Measurements from ENCODE around the gene MAP1S. TPM values are rescaled to one million over a fixed set of nuclear protein-coding genes. Genes with fewer than 3 reads are reported as not detected.

The MAP1S gene
- total RNA-seq, 4 donors from 2014 or later: 14.1 to 23.2 (median 16.5) TPM

DNA sequence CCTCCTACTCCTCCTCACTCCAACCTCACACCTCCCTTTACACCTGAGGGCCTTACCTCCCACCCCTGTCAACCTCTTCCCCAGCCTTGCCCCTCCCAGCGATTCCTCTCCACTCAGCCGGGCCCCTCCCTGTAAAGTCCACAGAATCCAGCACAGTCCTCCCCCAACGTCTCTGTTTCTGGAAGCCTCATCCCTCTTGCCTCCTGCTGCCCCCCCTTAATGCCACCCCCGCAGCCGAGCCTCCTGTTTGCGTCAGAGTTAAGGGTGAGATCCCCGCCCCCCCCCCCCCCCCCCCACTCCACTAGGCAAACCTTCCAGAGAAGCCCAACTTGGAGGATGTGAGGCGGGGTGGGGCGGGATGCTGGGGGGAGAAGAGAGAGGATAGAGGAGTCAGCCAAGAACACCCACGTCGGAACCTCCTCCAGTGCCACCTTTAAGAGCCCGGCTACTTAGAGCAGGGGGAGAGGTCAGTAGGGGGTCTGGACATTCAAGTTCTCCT is 33.2 kb upstream of the MAP1S start:
- TF ChIP-seq, protein P1, sequence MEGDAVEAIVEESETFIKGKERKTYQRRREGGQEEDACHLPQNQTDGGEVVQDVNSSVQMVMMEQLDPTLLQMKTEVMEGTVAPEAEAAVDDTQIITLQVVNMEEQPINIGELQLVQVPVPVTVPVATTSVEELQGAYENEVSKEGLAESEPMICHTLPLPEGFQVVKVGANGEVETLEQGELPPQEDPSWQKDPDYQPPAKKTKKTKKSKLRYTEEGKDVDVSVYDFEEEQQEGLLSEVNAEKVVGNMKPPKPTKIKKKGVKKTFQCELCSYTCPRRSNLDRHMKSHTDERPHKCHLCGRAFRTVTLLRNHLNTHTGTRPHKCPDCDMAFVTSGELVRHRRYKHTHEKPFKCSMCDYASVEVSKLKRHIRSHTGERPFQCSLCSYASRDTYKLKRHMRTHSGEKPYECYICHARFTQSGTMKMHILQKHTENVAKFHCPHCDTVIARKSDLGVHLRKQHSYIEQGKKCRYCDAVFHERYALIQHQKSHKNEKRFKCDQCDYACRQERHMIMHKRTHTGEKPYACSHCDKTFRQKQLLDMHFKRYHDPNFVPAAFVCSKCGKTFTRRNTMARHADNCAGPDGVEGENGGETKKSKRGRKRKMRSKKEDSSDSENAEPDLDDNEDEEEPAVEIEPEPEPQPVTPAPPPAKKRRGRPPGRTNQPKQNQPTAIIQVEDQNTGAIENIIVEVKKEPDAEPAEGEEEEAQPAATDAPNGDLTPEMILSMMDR (IDR thresholded peaks at IDR 0.05; ENCODE audit: low read depth): no peak

GRCh38 chr19:17686592-17687024 is 32.7 kb upstream of the MAP1S start:
- TF ChIP-seq, protein P1 (IDR thresholded peaks at IDR 0.05; ENCODE audit: low read depth): no peak

DNA sequence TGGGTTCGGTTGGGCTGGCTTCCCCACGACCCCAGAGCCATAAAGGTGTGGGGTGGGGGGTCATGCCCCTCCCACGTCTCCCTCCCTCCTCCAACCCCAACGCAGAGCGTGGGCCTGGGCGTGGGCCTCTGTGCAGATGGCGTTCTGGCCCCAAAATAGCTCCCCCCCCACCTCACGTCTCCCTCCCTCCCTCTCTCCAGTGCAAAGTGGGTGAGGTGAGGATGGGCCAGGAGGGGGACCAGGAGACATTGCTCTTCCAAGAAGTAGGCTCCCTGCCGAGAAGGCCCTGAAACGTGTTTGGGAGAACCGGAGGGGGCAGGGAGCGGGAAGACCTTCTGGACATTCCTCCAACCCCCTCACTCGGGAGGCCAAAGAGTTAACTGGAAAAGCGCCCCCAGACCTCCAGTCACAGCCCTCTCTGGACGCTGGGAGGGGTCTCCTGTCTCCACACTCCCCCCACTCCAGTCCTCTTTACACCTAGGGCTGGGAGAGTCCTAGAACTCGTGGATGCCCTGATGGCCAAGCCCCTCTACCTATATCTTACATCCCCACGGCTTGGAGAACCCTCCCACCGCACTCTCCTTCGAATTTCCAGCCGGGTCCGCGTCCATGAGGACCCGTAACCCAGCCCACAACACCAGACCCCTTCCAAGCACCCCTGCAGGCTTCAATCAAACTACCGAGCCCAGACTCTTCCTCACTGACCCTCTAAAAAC is 32.0 kb upstream of the MAP1S start:
- TF ChIP-seq, protein P1 (IDR thresholded peaks at IDR 0.05; ENCODE audit: low read depth): no peak

DNA sequence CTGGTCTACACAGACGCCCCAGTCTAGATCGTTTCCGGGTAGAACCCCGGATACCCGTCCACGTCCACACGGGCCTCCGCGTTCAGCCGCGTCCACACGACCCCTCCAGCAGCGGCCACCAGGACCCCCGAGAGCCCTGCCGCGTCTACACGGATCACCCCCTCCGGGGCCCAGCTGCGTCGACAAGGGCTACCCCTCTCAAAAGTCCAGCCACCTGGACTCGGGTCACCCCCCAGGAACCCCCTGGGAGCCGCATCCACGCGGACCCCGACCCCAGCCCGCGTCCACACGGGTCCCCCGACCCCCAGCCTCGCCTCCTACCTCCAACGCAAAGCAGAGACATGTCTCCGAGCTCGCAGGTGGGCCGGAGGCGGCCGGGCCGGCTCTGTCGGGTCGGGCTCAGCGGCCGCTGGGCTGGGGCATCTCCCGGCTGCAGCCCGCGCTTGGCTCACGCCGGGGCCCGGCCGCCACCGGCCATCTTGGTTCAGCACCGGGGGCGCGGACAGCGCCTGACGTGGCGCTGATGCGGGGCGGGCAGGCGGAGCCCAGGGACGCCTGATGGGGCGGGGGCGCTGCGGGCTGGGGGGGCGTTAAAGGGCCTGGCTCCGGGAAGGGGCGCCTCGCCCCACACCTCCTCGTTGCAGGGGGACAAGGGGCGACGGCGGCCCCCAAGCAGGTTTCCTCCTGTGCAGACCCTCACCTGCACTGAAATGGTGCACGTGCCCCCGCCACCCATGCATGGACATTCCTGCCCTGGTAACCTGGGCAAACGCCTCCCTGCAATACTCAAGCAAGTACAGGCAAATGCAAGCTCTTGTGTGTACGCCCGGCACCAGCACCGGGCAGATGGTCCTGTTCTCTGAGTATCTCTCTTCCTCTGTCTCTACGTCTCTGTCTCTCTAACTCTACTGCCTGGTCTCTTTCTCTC is 31.2 kb upstream of the MAP1S start, which contains the start of gene UNC13A:
UNC13A (minus strand) TSS at position 498 of the 928 bp plus-strand sequence; CDS start at position 343, 155 bp downstream.
- TF ChIP-seq, protein P1 (IDR thresholded peaks at IDR 0.05; ENCODE audit: low read depth): no peak

- TF ChIP-seq, protein P1 (IDR thresholded peaks at IDR 0.05; ENCODE audit: low read depth): no peak
Observed at GRCh38 chr19:17688853-17689595, 30.3 kb upstream of the MAP1S start.

- TF ChIP-seq, protein P1 (IDR thresholded peaks at IDR 0.05; ENCODE audit: low read depth): no peak
Observed at GRCh38 chr19:17692566-17692965, 26.7 kb upstream of the MAP1S start.

Measured in subcutaneous adipose tissue (tissue), 4 donors.